ENCODE data around the gene PFDN6. TPM values are rescaled to one million over a fixed set of nuclear protein-coding genes. Genes with fewer than 3 reads are reported as not detected.
A peak's percentile ranks its signal among the peaks of the same experiment; 100 is the strongest.
"Not testable (repeated sequence)": the region's sequence is repeated elsewhere in the genome, so short reads cannot be mapped to it uniquely, and the experiment has no call there.

The PFDN6 gene
- total RNA-seq, 4 donors from 2014 or later, result 12.4 to 48.7 (median 21.0) TPM

DNA sequence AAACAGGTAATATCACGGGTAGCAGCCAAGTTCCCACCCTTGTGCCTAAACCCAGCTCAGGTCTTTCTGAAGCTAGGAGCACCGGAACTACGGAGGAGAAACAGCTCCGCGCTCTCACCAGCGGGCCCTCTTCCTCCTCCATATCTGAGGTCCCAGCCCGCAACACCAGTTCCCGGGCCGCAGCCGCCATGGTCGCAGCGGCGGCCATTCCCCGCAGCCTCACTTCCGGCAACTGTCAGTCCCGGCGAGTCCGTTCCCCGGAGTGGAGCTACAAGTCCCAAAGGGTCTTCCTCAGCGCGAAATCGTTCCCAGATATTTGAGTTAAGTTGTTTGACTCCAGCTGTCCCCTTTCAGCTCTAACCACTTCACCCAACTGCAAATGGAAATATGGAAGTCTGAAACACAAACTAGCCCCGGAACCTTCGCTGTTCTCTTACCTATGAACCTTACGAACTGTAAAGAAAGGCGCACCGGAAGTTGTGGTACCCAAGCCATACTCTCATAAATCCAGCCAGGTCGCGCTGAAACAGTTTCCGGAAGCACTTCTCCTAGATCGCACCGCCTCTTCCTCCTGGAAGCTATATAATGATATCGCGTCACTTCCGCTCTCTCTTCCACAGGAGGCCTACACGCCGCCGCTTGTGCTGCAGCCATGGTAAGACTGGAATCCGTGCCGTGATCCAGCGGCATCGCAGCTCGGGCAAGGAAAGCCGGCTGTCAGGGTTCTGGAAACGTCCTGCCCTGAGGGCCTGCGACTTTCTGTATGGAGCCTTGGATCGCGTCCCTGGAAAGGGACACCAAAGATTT is 17.7 kb upstream of the PFDN6 start, which contains the start of the genes RPS18 and VPS52:
RPS18 (plus strand) TSS at position 608 of the 807 bp plus-strand sequence; CDS start at position 653, 45 bp downstream.
VPS52 (minus strand) TSS at position 409 of the 807 bp plus-strand sequence; CDS start at position 208, 201 bp downstream.
- H3K36me3 ChIP-seq, result peaks cover 0 to 70% (median 33%) of the 10 kb centered on the region in 3 donors

DNA sequence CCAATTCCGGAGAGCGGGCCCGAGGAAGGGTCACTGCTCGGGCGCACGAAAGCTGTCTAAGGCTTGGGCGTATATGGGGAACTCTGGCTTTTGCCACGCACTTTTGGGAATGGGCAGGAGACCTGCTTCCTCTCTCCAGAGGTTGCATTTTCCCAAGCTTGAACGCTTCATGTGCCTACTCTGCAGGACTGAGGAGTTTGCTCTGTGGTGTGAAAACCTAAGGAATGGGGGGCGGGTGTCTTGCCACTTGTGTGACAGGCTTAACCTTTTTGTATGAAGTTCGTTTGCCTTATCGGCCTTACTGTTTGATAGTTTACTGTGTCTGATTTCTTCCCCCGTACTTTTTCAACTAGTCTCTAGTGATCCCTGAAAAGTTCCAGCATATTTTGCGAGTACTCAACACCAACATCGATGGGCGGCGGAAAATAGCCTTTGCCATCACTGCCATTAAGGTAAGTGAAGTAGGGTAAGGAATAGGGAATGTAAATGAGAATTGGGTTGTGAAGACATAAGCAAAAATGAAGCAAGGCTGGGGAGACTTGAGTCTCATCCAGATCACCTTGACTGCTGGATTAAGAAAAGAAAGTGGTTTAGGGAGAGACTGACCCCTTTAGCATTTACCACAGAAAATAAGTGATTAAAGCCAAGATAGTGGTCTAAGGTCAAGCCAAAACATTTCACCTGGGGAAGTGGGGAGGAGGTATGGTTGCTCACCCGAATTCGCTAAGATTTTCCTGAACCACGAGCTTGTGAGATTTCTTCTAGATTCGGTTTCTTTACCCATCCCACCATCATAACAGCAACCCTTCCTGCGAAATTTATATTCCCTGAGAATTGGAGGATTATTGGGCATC is 16.9 kb upstream of the PFDN6 start:
- TF ChIP-seq, protein P1, sequence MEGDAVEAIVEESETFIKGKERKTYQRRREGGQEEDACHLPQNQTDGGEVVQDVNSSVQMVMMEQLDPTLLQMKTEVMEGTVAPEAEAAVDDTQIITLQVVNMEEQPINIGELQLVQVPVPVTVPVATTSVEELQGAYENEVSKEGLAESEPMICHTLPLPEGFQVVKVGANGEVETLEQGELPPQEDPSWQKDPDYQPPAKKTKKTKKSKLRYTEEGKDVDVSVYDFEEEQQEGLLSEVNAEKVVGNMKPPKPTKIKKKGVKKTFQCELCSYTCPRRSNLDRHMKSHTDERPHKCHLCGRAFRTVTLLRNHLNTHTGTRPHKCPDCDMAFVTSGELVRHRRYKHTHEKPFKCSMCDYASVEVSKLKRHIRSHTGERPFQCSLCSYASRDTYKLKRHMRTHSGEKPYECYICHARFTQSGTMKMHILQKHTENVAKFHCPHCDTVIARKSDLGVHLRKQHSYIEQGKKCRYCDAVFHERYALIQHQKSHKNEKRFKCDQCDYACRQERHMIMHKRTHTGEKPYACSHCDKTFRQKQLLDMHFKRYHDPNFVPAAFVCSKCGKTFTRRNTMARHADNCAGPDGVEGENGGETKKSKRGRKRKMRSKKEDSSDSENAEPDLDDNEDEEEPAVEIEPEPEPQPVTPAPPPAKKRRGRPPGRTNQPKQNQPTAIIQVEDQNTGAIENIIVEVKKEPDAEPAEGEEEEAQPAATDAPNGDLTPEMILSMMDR (IDR thresholded peaks at IDR 0.05), result no peak
- no peak for TF ChIP-seq POLR2A (IDR thresholded peaks at IDR 0.05)
- TF ChIP-seq EP300 (IDR thresholded peaks at IDR 0.05), result no peak
- H3K4me1 ChIP-seq, result peaks cover 3 to 70% (median 50%) of the 10 kb centered on the region in 4 donors
- H3K27ac ChIP-seq, result peak overlapping the region; percentile 29 to 96 (median 90)
- H3K36me3 ChIP-seq, result peaks cover 0 to 62% (median 24%) of the 10 kb centered on the region in 3 donors
- no peaks in the 10 kb centered on the region for H3K27me3 ChIP-seq
- WGBS, 2 donors, result 14 to 15% methylated on average over 22 of the region's 22 CpGs
- no peaks in the 10 kb centered on the region for H3K9me3 ChIP-seq
- no peak for DNase-seq (ENCODE audit: low spot score in 2 of 2)
- peak overlapping the region; percentile 80 to 94 (median 82) for H3K4me3 ChIP-seq

More for the DNA sequence above, 17.7 kb upstream of the PFDN6 start, which contains the start of the genes RPS18 and VPS52:
- Histone ChIP-seq H3K27me3 (no peaks in the 10 kb centered on the region), H3K27ac (peak within 1 kb of the TSS; percentile 82 to 96 (median 90)), H3K9me3 (no peaks in the 10 kb centered on the region), H3K4me1 (peaks cover 3 to 66% (median 46%) of the 10 kb centered on the region in 4 donors), H3K4me3 (peak within 1 kb of the TSS; percentile 80 to 94 (median 82))
- TF ChIP-seq POLR2A (IDR thresholded peaks at IDR 0.05) (peak; percentile 96 to 97), EP300 (IDR thresholded peaks at IDR 0.05) (peak; percentile 90 to 100)
- TF ChIP-seq, protein P1 (IDR thresholded peaks at IDR 0.05), result peak in 2 of 5 experiments; percentile 17 to 30
- peak; percentile 88 to 98 for DNase-seq (ENCODE audit: low spot score in 2 of 2)
- 0% methylated on average over 40 to 43 of the region's 48 CpGs for WGBS, 2 donors

DNA sequence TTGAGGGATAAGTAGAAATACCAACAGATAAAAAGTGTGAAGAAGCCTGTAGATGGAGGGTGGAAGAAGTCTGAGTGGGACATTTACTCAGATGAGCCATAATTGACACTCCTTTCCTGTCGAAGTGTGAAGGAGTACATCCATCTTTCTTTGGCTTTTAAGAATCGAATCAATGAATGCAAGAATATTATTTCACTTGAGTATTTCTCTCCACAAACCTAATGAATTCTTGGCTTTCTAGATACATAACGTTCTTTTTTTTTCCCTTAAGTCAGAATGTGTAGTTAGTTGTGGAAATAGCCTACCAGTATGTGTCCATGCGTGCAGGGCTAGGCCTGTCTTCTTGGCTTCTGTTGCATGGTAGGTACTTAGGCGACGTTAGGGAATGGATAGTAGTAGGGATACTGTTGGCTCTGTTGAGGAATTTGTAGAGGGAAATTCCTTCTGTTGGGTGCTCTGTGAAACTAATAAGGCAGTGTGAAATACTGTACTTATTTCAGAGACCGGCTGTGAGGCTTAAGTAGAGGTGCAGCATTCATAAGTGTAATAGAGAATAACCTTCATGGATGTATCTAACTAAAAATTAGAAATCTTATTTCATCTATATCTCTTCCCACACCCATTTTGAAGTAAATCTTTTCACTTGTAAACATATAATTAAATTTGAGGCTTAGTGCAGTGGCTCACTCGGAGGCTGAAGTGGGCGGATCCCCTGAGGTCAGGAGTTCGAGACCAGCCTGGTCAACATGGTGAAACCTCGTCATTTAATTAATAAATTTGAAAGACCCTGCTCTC is 16.1 kb upstream of the PFDN6 start:
- DNase-seq (ENCODE audit: low spot score in 2 of 2), result no peak
- Histone ChIP-seq H3K9me3 (no peaks in the 10 kb centered on the region), H3K4me3 (peak overlapping the region in 3 of 4 donors; percentile 80 to 94 (median 82)), H3K27ac (peak overlapping the region in 3 of 4 donors; percentile 86 to 96 (median 93)), H3K36me3 (peaks cover 0 to 54% (median 16%) of the 10 kb centered on the region in 3 donors), H3K27me3 (no peaks in the 10 kb centered on the region), H3K4me1 (peaks cover 3 to 78% (median 56%) of the 10 kb centered on the region in 4 donors)
- no peak for TF ChIP-seq POLR2A (IDR thresholded peaks at IDR 0.05)
- TF ChIP-seq, protein P1 (IDR thresholded peaks at IDR 0.05), result no peak
- TF ChIP-seq EP300 (IDR thresholded peaks at IDR 0.05), result no peak
- 61% methylated on average over 11 of the region's 11 CpGs for WGBS, 2 donors

DNA sequence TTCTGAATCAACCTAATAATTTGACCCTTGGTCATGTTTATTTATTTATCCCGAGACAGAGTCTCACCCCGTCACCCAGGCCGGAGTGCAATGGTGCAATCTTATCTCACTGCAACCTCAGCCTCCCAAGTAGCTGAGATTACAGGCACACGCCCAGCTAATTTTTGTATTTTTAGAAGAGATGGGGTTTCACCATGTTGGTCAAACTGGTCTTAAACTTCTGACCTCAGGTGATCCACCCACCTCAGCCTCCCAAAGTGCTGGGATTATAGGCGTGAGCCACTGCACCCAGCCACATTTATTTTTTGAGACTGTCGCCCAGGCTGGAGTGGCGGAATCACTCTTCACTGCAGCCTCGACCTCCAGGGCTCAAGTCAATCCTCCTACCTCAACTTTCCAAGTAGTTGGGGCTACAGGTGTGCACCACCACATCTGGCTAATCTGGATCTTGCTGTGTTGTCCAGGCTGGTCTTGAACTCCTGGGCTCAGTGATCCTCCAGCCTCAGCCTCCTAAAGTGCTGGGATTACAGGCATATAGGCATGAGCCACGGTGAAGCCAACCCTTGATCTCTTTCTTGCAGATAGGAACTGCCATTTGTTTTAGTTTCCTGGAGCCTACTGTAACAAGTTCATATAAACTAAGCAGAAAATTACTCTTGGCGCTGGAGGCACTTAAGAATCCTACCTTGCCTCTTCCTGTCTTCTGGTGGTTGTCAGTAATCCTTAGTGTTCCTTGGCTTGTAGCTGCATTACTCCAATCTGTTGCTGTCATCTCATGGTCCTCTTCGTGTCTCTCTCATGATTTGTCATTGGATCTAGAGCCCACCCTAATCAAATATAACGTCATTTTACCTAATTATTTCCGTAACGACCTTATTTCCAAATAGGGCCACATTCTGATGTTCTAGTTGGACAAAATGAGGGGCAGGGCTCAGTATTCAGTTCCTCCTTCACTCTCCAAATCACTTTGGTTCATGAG is 15.2 kb upstream of the PFDN6 start:
- no peak for DNase-seq (ENCODE audit: low spot score in 2 of 2)
- TF ChIP-seq, protein P1 (IDR thresholded peaks at IDR 0.05), result no peak
- no peak for TF ChIP-seq POLR2A (IDR thresholded peaks at IDR 0.05)
- no peak for TF ChIP-seq EP300 (IDR thresholded peaks at IDR 0.05)
- WGBS, 2 donors, result 70 to 71% methylated on average over 14 of the region's 14 CpGs
- no peaks in the 10 kb centered on the region for H3K27me3 ChIP-seq
- no peaks in the 10 kb centered on the region for H3K9me3 ChIP-seq
- H3K36me3 ChIP-seq, result peaks cover 0 to 54% (median 16%) of the 10 kb centered on the region in 3 donors
- H3K27ac ChIP-seq, result no peak overlapping the region
- no peak overlapping the region for H3K4me3 ChIP-seq
- peaks cover 3 to 80% (median 57%) of the 10 kb centered on the region in 4 donors for H3K4me1 ChIP-seq

DNA sequence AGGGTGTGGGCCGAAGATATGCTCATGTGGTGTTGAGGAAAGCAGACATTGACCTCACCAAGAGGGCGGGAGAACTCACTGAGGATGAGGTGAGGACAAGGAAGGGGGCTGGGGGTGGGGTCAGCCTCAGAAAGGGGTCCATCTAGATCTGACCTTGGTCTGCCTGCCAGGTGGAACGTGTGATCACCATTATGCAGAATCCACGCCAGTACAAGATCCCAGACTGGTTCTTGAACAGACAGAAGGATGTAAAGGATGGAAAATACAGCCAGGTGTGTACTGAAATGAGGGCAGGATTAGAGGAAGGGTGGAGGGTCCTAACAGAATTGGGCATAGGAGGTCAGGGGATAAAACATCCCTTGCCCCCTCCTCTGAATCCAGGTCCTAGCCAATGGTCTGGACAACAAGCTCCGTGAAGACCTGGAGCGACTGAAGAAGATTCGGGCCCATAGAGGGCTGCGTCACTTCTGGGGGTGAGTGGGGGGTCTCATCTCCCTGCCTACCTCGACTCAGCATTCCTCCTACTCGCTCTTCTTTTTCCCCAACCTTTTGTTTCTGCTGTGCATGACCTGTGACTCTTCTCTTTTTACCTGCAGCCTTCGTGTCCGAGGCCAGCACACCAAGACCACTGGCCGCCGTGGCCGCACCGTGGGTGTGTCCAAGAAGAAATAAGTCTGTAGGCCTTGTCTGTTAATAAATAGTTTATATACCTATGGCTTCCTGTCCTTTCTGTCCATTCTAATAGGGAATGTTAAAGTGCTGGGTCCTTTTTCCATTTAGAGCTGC is 13.4 kb upstream of the PFDN6 start:
- 73 to 74% methylated on average over 16 of the region's 16 CpGs for WGBS, 2 donors
- peaks cover 0 to 60% (median 25%) of the 10 kb centered on the region in 3 donors for H3K36me3 ChIP-seq
- peak overlapping the region in 3 of 4 donors; percentile 85 to 95 (median 89) for H3K27ac ChIP-seq
- H3K4me1 ChIP-seq, result peaks cover 3 to 69% (median 54%) of the 10 kb centered on the region in 4 donors
- not testable (repeated sequence) for H3K9me3 ChIP-seq; DNase-seq (ENCODE audit: low spot score in 2 of 2); H3K27me3 ChIP-seq
- peak overlapping the region in 3 of 4 donors; percentile 65 to 95 (median 70) for H3K4me3 ChIP-seq

Measured in tibial nerve (tissue), 4 donors.